Keratinocyte (primary cell): ENCODE results near the gene TERT. TPM values are rescaled to one million over a fixed set of nuclear protein-coding genes. Genes with fewer than 3 reads are reported as not detected.
"Not testable (repeated sequence)": the region's sequence is repeated elsewhere in the genome, so short reads cannot be mapped to it uniquely, and the experiment has no call there.

ENCODE experiments used
- DNase-seq: peaks from one replicate; pipeline ENCODE4 v3.0.0-alpha.2; 2011; ENCODE audit warnings: low read depth, missing footprints, low spot score
- FAIRE-seq: peaks from 2 replicates; lab custom pipeline; 2011; peaks lifted over from hg19 to GRCh38; lab: Jason Lieb, UNC
- H2AFZ ChIP-seq: 2 replicates; pipeline ENCODE4 v1.6.0; 2012; ENCODE audit warnings: low read length, control low read depth, inconsistent platforms; ENCODE audit not compliant: control insufficient read depth
- H3K27ac ChIP-seq: 2 replicates; pipeline ENCODE4 v1.5.1; 2011; ENCODE audit warnings: low read length; ENCODE audit not compliant: control insufficient read depth, insufficient read depth
- H3K27me3 ChIP-seq: 3 replicates; pipeline ENCODE4 v1.6.0; 2011; ENCODE audit warnings: low read length; ENCODE audit not compliant: control insufficient read depth, insufficient read depth; ENCODE audit errors: extremely low read depth
- H3K36me3 ChIP-seq, 2 experiments: 2 replicates in 1 of 2; 3 replicates in 1 of 2; pipeline ENCODE4 v1.5.1; 2011; ENCODE audit warnings: low read length in 2 of 2, mild to moderate bottlenecking in 1 of 2; ENCODE audit not compliant: control insufficient read depth in 2 of 2, insufficient read depth in 2 of 2; ENCODE audit errors: extremely low read depth in 1 of 2
- H3K4me1 ChIP-seq: 3 replicates; pipeline ENCODE4 v1.5.1; 2011; ENCODE audit warnings: low read length; ENCODE audit not compliant: control insufficient read depth, insufficient read depth; ENCODE audit errors: extremely low read depth
- H3K4me2 ChIP-seq: 3 replicates; pipeline ENCODE4 v1.6.0; 2011; ENCODE audit warnings: low read depth, low read length; ENCODE audit not compliant: control insufficient read depth, insufficient read depth; ENCODE audit errors: extremely low read depth
- H3K4me3 ChIP-seq, 3 experiments: fragments of 200-600 bp in 1 of 3; sonication (generic) in 1 of 3; 2 replicates in 2 of 3; 3 replicates in 1 of 3; pipeline ENCODE4 v1.5.1; 2011 to 2016; ENCODE audit warnings: low read length in 3 of 3, mild to moderate bottlenecking in 3 of 3, control low read depth in 2 of 3, inconsistent platforms in 1 of 3, low read depth in 1 of 3, mixed read lengths in 1 of 3, mixed run types in 1 of 3, moderate library complexity in 1 of 3; ENCODE audit not compliant: control insufficient read depth in 2 of 3, insufficient read depth in 2 of 3; ENCODE audit errors: extremely low read depth in 1 of 3
- H3K79me2 ChIP-seq: 2 replicates; pipeline ENCODE4 v1.6.0; 2012; ENCODE audit warnings: low read length; ENCODE audit not compliant: control insufficient read depth, insufficient read depth
- H3K9ac ChIP-seq: 3 replicates; pipeline ENCODE4 v1.6.0; 2011; ENCODE audit warnings: low read length; ENCODE audit not compliant: control insufficient read depth, insufficient read depth; ENCODE audit errors: extremely low read depth
- H3K9me1 ChIP-seq: 3 replicates; pipeline ENCODE4 v1.6.0; 2011; ENCODE audit warnings: low read length; ENCODE audit not compliant: control insufficient read depth, insufficient read depth; ENCODE audit errors: extremely low read depth
- H3K9me3 ChIP-seq: 2 replicates; pipeline ENCODE4 v1.5.1; 2012; ENCODE audit warnings: low read depth, low read length; ENCODE audit not compliant: control insufficient read depth
- H4K20me1 ChIP-seq: 3 replicates; pipeline ENCODE4 v1.6.0; 2011; ENCODE audit warnings: low read length; ENCODE audit not compliant: control insufficient read depth, insufficient read depth; ENCODE audit errors: extremely low read depth
- CTCF ChIP-seq, 3 experiments: IDR thresholded peaks in 1 of 3; conservative IDR thresholded peaks in 1 of 3; optimal IDR thresholded peaks in 1 of 3; 2 replicates in 2 of 3; 3 replicates in 1 of 3; pipeline versions ENCODE3 to v1.5.1; 2011; ENCODE audit warnings: low read length in 3 of 3, mild to moderate bottlenecking in 3 of 3, moderate library complexity in 2 of 3, control low read depth in 1 of 3, inconsistent platforms in 1 of 3; ENCODE audit not compliant: insufficient read depth in 2 of 3; ENCODE audit errors: extremely low read depth in 1 of 3
- EZH2 ChIP-seq: IDR thresholded peaks from one replicate; pipeline ENCODE4 v1.6.1; 2012; ENCODE audit warnings: inconsistent platforms, mild to moderate bottlenecking, low read length, moderate library complexity
- dilution Hi-C: fragments of 300-500 bp; cut with MboI; formaldehyde crosslinking; loops from one replicate; pipeline ENCODE4 v1.7.0; 2020; ENCODE audit warnings: low sequenced_read_pairs; ENCODE audit not compliant: extremely low pct_ligation_motif_present
- polyA plus RNA-seq, 5 experiments: library from polyadenylated mRNA; depleted of rRNA in 3 of 5; stranded (reverse) in 3 of 5; stranded (forward) in 1 of 5; unstranded in 1 of 5; fragments of >200 nt; gene quantifications; 1 replicate in 1 of 5; 2 replicates in 3 of 5; 3 replicates in 1 of 5; pipeline versions ENCODE4 v1.2.1 to v1.2.3, GENCODE V29; 2011 to 2012; ENCODE audit warnings: missing spikeins in 2 of 5, low read depth in 1 of 5, low replicate concordance in 1 of 5

The TERT gene
- polyA plus RNA-seq, 1 donor (not counting 4 experiments of a cell fraction or from before 2014, with no cell fraction given): not detected

GRCh38 chr5:1268056-1268455 is 26.8 kb downstream of the TERT start:
- dilution Hi-C loops: no loop called here

GRCh38 chr5:1267464-1267863 is 27.4 kb downstream of the TERT start:
- H3K4me3 ChIP-seq, H3K36me3 ChIP-seq, DNase-seq, H3K9me1 ChIP-seq, H3K4me1 ChIP-seq, H4K20me1 ChIP-seq, H2AFZ ChIP-seq, H3K79me2 ChIP-seq, H3K9ac ChIP-seq, H3K27me3 ChIP-seq, H3K27ac ChIP-seq, FAIRE-seq, H3K9me3 ChIP-seq, dilution Hi-C loops, H3K4me2 ChIP-seq: not testable (repeated sequence)

More at GRCh38 chr5:1268056-1268455, 26.8 kb downstream of the TERT start:
- no peaks in the 10 kb centered on the region for H3K9me1 ChIP-seq
- no peak overlapping the region for H3K27ac ChIP-seq
- H3K79me2 ChIP-seq: no peaks in the 10 kb centered on the region
- TF ChIP-seq CTCF (optimal IDR thresholded peaks at IDR 0.05 in 1 of 3, IDR thresholded peaks at IDR 0.05 in 1 of 3, conservative IDR thresholded peaks at IDR 0.05 in 1 of 3; ENCODE audit: extremely low read depth in 1 of 3, insufficient read depth in 2 of 3, low read length in 3 of 3): no peak
- no peak for TF ChIP-seq EZH2
- no peaks in the 10 kb centered on the region for H3K27me3 ChIP-seq
- no peak overlapping the region for H3K4me3 ChIP-seq
- no peaks in the 10 kb centered on the region for H3K4me1 ChIP-seq
- H3K9ac ChIP-seq: no peak overlapping the region
- H3K4me2 ChIP-seq: no peak overlapping the region
- no peaks in the 10 kb centered on the region for H3K36me3 ChIP-seq
- peaks cover 3% of the 10 kb centered on the region for H3K9me3 ChIP-seq
- no peaks in the 10 kb centered on the region for H4K20me1 ChIP-seq
- no peak overlapping the region for H2AFZ ChIP-seq
- FAIRE-seq: no peak
- no peak for DNase-seq

- Histone ChIP-seq H3K79me2 (no peaks in the 10 kb centered on the region), H3K4me2 (no peak overlapping the region), H4K20me1 (no peaks in the 10 kb centered on the region), H2AFZ (no peak overlapping the region), H3K4me3 (no peak overlapping the region), H3K27ac (no peak overlapping the region), H3K9me1 (no peaks in the 10 kb centered on the region), H3K27me3 (no peaks in the 10 kb centered on the region), H3K9me3 (peaks cover 8% of the 10 kb centered on the region), H3K36me3 (no peaks in the 10 kb centered on the region), H3K9ac (no peak overlapping the region), H3K4me1 (no peaks in the 10 kb centered on the region)
- no peak for FAIRE-seq
- dilution Hi-C loops: no loop called here
- no peak for TF ChIP-seq CTCF (optimal IDR thresholded peaks at IDR 0.05 in 1 of 3, IDR thresholded peaks at IDR 0.05 in 1 of 3, conservative IDR thresholded peaks at IDR 0.05 in 1 of 3; ENCODE audit: extremely low read depth in 1 of 3, insufficient read depth in 2 of 3, low read length in 3 of 3)
- TF ChIP-seq EZH2: no peak
- no peak for DNase-seq
Observed at GRCh38 chr5:1266791-1267190, 28.1 kb downstream of the TERT start.
